Astrocyte (in vitro differentiated cells and primary cell): ENCODE results near the gene S1PR5. TPM values are rescaled to one million over a fixed set of nuclear protein-coding genes. Genes with fewer than 3 reads are reported as not detected.

ENCODE experiments used
- DNase-seq: peaks from one replicate; pipeline ENCODE4 v3.0.0-alpha.2; 2010; ENCODE audit warnings: low read depth
- FAIRE-seq: peaks from 2 replicates; lab custom pipeline; 2011; peaks lifted over from hg19 to GRCh38; lab: Jason Lieb, UNC
- H2AFZ ChIP-seq: 2 replicates; pipeline ENCODE4 v1.6.0; 2012; ENCODE audit warnings: low read depth, low read length, inconsistent platforms
- H3K27ac ChIP-seq: 2 replicates; pipeline ENCODE4 v1.5.1; 2011; ENCODE audit warnings: low read depth, low read length, inconsistent platforms
- H3K27me3 ChIP-seq: 2 replicates; pipeline ENCODE4 v1.6.0; 2011; ENCODE audit warnings: low read length, inconsistent platforms; ENCODE audit not compliant: insufficient read depth
- H3K36me3 ChIP-seq: 2 replicates; pipeline ENCODE4 v1.5.1; 2011; ENCODE audit warnings: low read length, inconsistent platforms; ENCODE audit not compliant: insufficient read depth
- H3K4me1 ChIP-seq: 2 replicates; pipeline ENCODE4 v1.5.1; 2011; ENCODE audit warnings: low read length, inconsistent platforms; ENCODE audit not compliant: insufficient read depth
- H3K4me2 ChIP-seq: 2 replicates; pipeline ENCODE4 v1.6.0; 2012; ENCODE audit warnings: low read length, inconsistent platforms
- H3K4me3 ChIP-seq: 2 replicates; pipeline ENCODE4 v1.5.1; 2011; ENCODE audit warnings: low read depth, mild to moderate bottlenecking, low read length, inconsistent platforms; ENCODE audit not compliant: insufficient read depth
- H3K79me2 ChIP-seq: 2 replicates; pipeline ENCODE4 v1.6.0; 2012; ENCODE audit warnings: mild to moderate bottlenecking, low read length, inconsistent platforms; ENCODE audit not compliant: insufficient read depth
- H3K9ac ChIP-seq: 2 replicates; pipeline ENCODE4 v1.6.0; 2012; ENCODE audit warnings: mild to moderate bottlenecking, low read length, inconsistent platforms
- H3K9me3 ChIP-seq: 2 replicates; pipeline ENCODE4 v1.5.1; 2012; ENCODE audit warnings: low read depth, mild to moderate bottlenecking, low read length, inconsistent platforms; ENCODE audit not compliant: insufficient read depth
- H4K20me1 ChIP-seq: 2 replicates; pipeline ENCODE4 v1.6.0; 2012; ENCODE audit warnings: low read length, inconsistent platforms; ENCODE audit not compliant: insufficient read depth
- H3K27ac Mint-ChIP-seq: one replicate; pipeline ENCODE4 v1.8.0; 2021; ENCODE audit warnings: mild to moderate bottlenecking, mixed read lengths; ENCODE audit not compliant: unreplicated experiment
- H3K27me3 Mint-ChIP-seq: one replicate; pipeline ENCODE4 v1.8.0; 2021; ENCODE audit warnings: low read depth, mixed read lengths; ENCODE audit not compliant: unreplicated experiment
- H3K36me3 Mint-ChIP-seq: one replicate; pipeline ENCODE4 v1.8.0; 2021; ENCODE audit warnings: low read depth, mixed read lengths; ENCODE audit not compliant: unreplicated experiment
- H3K4me1 Mint-ChIP-seq: one replicate; pipeline ENCODE4 v1.8.0; 2021; ENCODE audit warnings: low read depth, mixed read lengths; ENCODE audit not compliant: unreplicated experiment
- H3K4me3 Mint-ChIP-seq: one replicate; pipeline ENCODE4 v1.8.0; 2021; ENCODE audit warnings: mild to moderate bottlenecking, moderate library complexity, mixed read lengths; ENCODE audit not compliant: unreplicated experiment
- H3K9me3 Mint-ChIP-seq: one replicate; pipeline ENCODE4 v1.8.0; 2021; ENCODE audit warnings: mild to moderate bottlenecking, mixed read lengths; ENCODE audit not compliant: unreplicated experiment
- EZH2 ChIP-seq: IDR thresholded peaks from 2 replicates; pipeline ENCODE4 v1.6.1; 2012; ENCODE audit warnings: mild to moderate bottlenecking, low read length, inconsistent platforms; ENCODE audit not compliant: insufficient read depth
- total RNA-seq: library from RNA; stranded (reverse); gene quantifications from 2 replicates; pipeline ENCODE4 v1.2.1, GENCODE V29; 2021
- TF ChIP-seq, protein P1 (sequence below): IDR thresholded peaks from 2 replicates; pipeline ENCODE4 v1.5.1; 2011; ENCODE audit warnings: low read depth, mild to moderate bottlenecking, inconsistent platforms, low read length, moderate library complexity; ENCODE audit not compliant: insufficient read depth

Gene S1PR5
- total RNA-seq, 1 donor from 2014 or later: 1.00 TPM

DNA sequence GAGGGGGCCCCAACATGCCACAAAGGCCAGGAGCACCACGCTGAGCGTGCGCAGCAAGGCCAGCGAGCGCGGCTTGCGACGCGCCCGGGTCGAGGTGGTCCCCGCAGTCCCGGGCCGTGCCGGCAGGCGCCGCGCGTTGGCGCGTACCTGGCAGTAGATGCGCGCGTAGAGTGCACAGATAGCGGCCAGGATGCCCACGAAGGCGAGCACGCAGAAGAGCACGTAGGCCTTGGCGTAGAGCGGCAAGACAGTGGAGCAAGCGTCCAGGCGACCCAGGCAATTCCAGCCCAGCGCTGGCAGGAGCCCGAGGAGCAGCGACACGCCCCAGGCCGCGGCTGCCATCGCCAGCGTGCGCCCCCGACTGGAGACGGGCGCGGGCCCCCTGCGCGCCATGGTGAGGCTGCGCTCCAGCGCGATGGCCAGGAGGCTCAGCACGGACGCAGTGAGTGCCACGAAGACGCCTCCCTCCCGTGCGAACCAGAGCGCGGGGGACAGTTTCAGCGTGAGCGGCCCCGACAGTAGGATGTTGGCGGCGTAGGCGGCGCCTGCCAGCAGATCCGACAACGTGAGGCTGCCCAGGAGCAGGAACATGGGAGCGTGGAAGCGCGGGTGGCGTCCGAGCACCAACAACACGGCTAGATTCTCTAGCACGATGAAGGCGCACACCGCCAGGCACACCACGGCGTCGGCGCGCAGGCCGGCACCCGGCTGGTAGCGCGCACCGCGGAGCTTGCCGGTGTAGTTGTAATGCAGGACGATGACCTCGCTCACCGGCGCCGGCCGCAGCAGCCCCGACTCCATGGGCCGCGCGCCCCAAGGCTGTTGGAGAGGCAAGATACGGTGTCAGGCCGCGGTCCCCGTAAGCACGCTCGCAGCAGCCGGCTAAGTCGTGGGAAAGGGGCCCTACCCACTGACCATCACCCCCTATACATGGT, 2.8 kb downstream of the S1PR5 start:
- H3K9me3 Mint-ChIP-seq: peaks cover 4% of the 10 kb centered on the region
- peaks cover 9% of the 10 kb centered on the region for H3K4me1 Mint-ChIP-seq
- H3K4me2 ChIP-seq: peak overlapping the region; percentile 26
- H4K20me1 ChIP-seq: no peaks in the 10 kb centered on the region
- H3K4me3 Mint-ChIP-seq: no peak overlapping the region
- TF ChIP-seq, protein P1, sequence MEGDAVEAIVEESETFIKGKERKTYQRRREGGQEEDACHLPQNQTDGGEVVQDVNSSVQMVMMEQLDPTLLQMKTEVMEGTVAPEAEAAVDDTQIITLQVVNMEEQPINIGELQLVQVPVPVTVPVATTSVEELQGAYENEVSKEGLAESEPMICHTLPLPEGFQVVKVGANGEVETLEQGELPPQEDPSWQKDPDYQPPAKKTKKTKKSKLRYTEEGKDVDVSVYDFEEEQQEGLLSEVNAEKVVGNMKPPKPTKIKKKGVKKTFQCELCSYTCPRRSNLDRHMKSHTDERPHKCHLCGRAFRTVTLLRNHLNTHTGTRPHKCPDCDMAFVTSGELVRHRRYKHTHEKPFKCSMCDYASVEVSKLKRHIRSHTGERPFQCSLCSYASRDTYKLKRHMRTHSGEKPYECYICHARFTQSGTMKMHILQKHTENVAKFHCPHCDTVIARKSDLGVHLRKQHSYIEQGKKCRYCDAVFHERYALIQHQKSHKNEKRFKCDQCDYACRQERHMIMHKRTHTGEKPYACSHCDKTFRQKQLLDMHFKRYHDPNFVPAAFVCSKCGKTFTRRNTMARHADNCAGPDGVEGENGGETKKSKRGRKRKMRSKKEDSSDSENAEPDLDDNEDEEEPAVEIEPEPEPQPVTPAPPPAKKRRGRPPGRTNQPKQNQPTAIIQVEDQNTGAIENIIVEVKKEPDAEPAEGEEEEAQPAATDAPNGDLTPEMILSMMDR: no peak
- TF ChIP-seq EZH2: peak; percentile 72
- H3K36me3 Mint-ChIP-seq: peaks cover 4% of the 10 kb centered on the region
- no peak overlapping the region for H3K27ac ChIP-seq
- no peaks in the 10 kb centered on the region for H3K36me3 ChIP-seq
- H3K27ac Mint-ChIP-seq: no peak overlapping the region
- H3K9me3 ChIP-seq: no peaks in the 10 kb centered on the region
- H3K4me1 ChIP-seq: peaks cover 8% of the 10 kb centered on the region
- DNase-seq: no peak
- peaks cover 50% of the 10 kb centered on the region for H3K27me3 Mint-ChIP-seq
- peaks cover 65% of the 10 kb centered on the region for H3K27me3 ChIP-seq
- no peak overlapping the region for H3K9ac ChIP-seq
- no peak for FAIRE-seq
- no peaks in the 10 kb centered on the region for H3K79me2 ChIP-seq
- no peak overlapping the region for H3K4me3 ChIP-seq
- H2AFZ ChIP-seq: no peak overlapping the region

DNA sequence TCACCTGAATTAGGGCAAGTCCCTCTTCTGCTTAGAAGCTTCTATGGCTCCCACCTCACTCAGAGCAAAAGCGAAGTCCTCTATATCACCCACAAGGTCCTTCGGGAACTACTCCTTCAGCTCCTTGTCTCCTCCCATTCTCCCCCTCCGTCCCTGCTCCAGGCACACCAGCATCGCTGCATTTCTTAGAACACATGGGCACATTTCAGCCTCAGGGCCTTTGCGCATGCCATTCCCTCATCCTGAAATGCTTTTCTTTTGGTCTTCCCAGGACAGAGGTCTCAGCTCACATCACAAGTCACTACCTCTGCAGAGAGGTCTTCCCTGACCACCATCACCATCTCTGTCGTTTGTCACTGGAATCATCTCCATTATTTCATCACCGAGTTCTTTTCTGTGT, 4.0 kb downstream of the S1PR5 start:
- Histone ChIP-seq H4K20me1 (no peaks in the 10 kb centered on the region), H3K4me3 (no peak overlapping the region), H3K27ac (no peak overlapping the region), H3K27me3 (peaks cover 53% of the 10 kb centered on the region), H3K79me2 (no peaks in the 10 kb centered on the region), H2AFZ (no peak overlapping the region), H3K9ac (no peak overlapping the region), H3K4me1 (peaks cover 8% of the 10 kb centered on the region), H3K4me2 (no peak overlapping the region), H3K36me3 (no peaks in the 10 kb centered on the region), H3K9me3 (no peaks in the 10 kb centered on the region)
- DNase-seq (no peak), FAIRE-seq (no peak)
- H3K36me3 Mint-ChIP-seq: peaks cover 4% of the 10 kb centered on the region
- H3K4me3 Mint-ChIP-seq: no peak overlapping the region
- H3K27me3 Mint-ChIP-seq: peaks cover 39% of the 10 kb centered on the region
- peaks cover 4% of the 10 kb centered on the region for H3K9me3 Mint-ChIP-seq
- TF ChIP-seq EZH2: no peak
- TF ChIP-seq, protein P1: no peak
- H3K4me1 Mint-ChIP-seq: peaks cover 8% of the 10 kb centered on the region
- H3K27ac Mint-ChIP-seq: peak overlapping the region; percentile 48

DNA sequence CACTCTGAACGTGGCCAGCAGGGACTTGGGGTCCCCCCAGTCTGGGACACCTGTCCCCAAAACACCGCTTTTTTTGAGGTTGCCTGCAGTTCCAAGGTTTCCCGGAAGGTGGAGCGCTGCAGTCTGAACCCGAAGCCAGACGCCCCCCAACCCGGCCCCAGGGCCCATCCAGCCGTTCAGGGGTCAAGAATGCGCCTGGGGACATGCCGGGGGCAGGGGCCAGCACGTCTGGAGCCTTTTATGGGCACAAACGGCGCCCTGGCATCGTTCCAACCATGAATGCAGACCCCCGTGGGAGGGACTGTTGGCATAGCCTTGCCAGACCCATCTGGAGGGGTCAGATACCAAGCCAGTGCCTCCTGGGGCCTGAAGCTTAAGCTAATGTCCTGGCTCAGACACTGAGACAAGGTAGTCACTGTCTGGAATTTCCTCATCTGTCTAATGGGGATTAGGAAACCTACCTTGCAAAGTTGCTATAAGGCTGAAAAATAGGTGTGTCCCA, 6.9 kb downstream of the S1PR5 start:
- peaks cover 31% of the 10 kb centered on the region for H3K27me3 ChIP-seq
- H3K4me2 ChIP-seq: no peak overlapping the region
- Mint-ChIP-seq H3K9me3 (peaks cover 4% of the 10 kb centered on the region), H3K27me3 (peaks cover 24% of the 10 kb centered on the region), H3K4me1 (peaks cover 2% of the 10 kb centered on the region), H3K36me3 (peaks cover 4% of the 10 kb centered on the region), H3K27ac (no peak overlapping the region), H3K4me3 (no peak overlapping the region)
- H4K20me1 ChIP-seq: no peaks in the 10 kb centered on the region
- H3K36me3 ChIP-seq: no peaks in the 10 kb centered on the region
- H3K79me2 ChIP-seq: no peaks in the 10 kb centered on the region
- no peaks in the 10 kb centered on the region for H3K9me3 ChIP-seq
- H3K27ac ChIP-seq: no peak overlapping the region
- H3K4me1 ChIP-seq: peaks cover 4% of the 10 kb centered on the region
- FAIRE-seq (no peak), DNase-seq (no peak)
- TF ChIP-seq EZH2: no peak
- TF ChIP-seq, protein P1: peak; percentile 47
- no peak overlapping the region for H3K9ac ChIP-seq
- no peak overlapping the region for H3K4me3 ChIP-seq
- no peak overlapping the region for H2AFZ ChIP-seq
